IPS-20b (cell line): ENCODE results near the gene KCMF1.

Experiments used
- H3K27ac ChIP-seq: one replicate; pipeline ENCODE4 v1.5.1; 2013; ENCODE audit warnings: low read length
- H3K27me3 ChIP-seq: 2 replicates; pipeline ENCODE4 v1.6.1; 2013; ENCODE audit warnings: mild to moderate bottlenecking, low read length, inconsistent platforms; ENCODE audit not compliant: insufficient read depth
- H3K36me3 ChIP-seq: 2 replicates; pipeline ENCODE4 v1.6.1; 2013; ENCODE audit warnings: low read depth, mild to moderate bottlenecking, inconsistent platforms, low read length, moderate library complexity; ENCODE audit not compliant: insufficient read depth
- H3K4me1 ChIP-seq: 2 replicates; pipeline ENCODE4 v1.6.1; 2013; ENCODE audit warnings: mild to moderate bottlenecking, control low read depth, inconsistent platforms, low read length, moderate library complexity; ENCODE audit not compliant: insufficient read depth
- H3K4me3 ChIP-seq: 2 replicates; pipeline ENCODE4 v1.5.1; 2013; ENCODE audit warnings: mild to moderate bottlenecking, low read length, inconsistent platforms
- H3K9ac ChIP-seq: 2 replicates; pipeline ENCODE4 v1.6.1; 2013; ENCODE audit warnings: low read depth, mild to moderate bottlenecking, inconsistent platforms, low read length, moderate library complexity
- H3K9me3 ChIP-seq: 2 replicates; pipeline ENCODE4 v1.6.1; 2013; ENCODE audit warnings: mild to moderate bottlenecking, low read depth, low read length, inconsistent platforms; ENCODE audit not compliant: insufficient read depth

Gene KCMF1

DNA sequence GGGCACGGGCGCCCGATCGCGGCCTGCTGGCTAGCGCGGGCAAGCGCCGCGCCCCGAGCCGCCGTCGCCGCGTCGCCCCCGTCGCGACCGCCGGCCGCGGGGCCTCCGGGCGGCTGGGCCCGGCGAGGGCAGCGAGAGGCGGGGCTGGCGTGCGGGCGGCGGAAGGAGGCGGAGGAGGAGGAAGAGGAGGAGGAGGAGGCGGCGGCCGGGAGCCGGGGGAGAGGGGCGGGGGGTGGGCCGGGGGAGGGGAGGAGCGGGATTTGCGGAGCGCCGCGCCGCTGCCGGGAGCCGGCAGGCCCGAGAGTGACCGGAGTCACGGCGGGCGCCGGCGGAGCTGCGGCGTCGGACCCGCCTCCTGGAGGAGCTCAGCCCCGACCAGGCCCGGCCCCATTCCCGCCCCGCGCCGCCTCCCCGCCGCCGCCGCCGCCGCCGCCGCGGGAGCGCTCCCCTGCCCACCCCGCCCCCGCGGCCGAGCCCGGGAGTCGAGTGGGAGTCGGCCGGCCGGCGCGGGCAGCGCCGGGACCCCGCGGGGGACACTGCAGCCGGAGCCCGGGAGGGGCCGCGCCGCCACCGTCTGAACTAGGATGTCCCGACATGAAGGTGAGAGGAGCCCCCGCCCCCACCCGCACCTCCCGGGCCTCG, at the start of gene KCMF1:
TSS of gene KCMF1 (plus strand) at position 294 of the 642 bp plus-strand sequence. CDS start at position 585, 291 bp downstream.
- Histone ChIP-seq H3K4me3 (peak within 1 kb of the TSS; percentile 97), H3K9ac (peak within 1 kb of the TSS; percentile 97), H3K27ac (peak within 1 kb of the TSS; percentile 82), H3K36me3 (peaks cover 19% of the 10 kb centered on the region), H3K9me3 (no peaks in the 10 kb centered on the region), H3K4me1 (peaks cover 21% of the 10 kb centered on the region; the same call in 1 of the 2 replicates), H3K27me3 (no peaks in the 10 kb centered on the region)

DNA sequence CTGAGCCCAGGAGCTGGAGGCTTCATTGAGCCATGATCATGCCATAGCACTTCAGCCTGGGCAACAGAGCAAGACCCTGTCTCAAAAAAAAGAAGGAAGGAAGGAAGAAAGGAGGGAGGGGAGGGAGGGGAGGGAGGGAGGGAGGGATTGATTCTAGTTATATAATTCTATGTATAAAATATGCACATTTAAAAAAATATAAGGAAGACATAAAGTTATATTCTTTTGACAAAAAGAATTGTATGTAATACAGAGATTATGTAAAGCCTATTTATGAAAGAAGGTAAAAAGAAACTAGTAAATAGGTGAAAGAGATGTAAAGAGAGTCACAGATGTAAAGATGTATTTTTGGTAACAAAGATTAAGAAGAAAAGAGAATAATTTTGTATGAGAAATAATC, 48.0 kb upstream of the KCMF1 start:
- no peak overlapping the region for H3K27ac ChIP-seq
- no peak overlapping the region for H3K4me3 ChIP-seq
- H3K27me3 ChIP-seq: peaks cover 11% of the 10 kb centered on the region
- H3K36me3 ChIP-seq: no peaks in the 10 kb centered on the region
- H3K9ac ChIP-seq: no peak overlapping the region
- no peaks in the 10 kb centered on the region for H3K9me3 ChIP-seq
- H3K4me1 ChIP-seq: no peaks in the 10 kb centered on the region; the same call in 1 of the 2 replicates

DNA sequence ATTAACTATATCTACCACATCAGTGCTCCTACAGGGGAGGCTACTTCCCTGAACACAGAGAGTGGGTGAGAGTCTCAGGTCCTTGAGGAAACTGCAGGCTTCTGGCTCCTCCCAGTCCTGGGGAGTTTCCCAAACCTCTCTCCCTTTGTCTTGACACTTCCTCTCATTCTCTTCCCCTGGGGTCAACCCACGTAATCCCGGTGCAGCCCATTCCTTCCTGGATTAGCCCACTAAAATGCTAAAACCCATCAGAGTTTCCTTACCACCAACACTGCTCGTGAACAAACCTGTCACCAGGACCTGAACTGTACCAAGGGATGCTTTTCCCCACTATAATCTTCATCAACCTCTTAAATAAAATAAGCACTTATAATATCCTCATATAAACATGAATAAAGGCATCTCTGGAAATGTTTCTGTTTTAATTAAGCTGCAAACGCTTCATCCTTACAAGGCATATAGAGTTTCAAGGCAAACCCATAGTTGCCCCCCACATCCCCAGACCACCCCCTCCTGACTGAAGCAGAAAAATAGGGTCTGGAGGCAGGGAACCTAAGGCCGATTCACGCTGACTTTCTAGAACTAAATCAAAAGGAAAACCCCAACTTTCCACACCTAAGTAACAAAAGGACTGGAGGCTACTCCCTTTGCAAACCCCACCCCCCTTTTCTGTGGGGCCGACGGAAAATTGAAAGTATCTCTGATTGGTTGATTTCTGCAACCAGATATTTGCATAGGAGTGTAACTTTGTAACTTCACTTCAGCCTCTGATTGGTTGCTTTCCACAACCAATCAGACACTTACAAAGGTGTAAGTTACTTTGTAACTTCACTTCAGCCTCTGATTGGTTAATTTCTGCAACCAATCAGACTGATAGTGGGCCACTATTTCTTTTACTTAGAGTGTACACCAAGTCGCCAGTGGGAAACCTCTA, 46.5 kb upstream of the KCMF1 start:
- H3K27ac ChIP-seq: no peak overlapping the region

DNA sequence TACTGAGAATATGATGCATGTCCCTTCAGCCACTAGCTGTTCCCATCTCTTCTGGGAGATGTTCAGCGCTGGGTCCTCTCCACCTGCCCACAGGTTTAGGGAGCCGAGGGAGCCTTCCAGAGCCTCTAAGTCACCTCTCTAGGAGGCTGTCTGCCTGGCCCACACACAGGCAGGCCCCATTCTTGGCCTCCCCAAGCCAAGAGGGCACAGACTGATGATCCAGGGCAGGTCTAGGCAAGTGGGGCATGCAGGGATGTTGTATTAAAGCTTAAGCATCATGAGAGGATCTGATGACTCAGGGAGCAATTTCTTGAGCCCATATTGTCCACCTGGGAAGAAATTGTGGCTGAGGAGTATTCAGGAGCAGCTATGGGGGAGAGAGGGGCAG, 45.6 kb upstream of the KCMF1 start:
- Histone ChIP-seq H3K36me3 (no peaks in the 10 kb centered on the region), H3K9me3 (no peaks in the 10 kb centered on the region), H3K4me3 (no peak overlapping the region), H3K4me1 (no peaks in the 10 kb centered on the region; the same call in 1 of the 2 replicates), H3K27ac (no peak overlapping the region), H3K27me3 (peaks cover 11% of the 10 kb centered on the region), H3K9ac (no peak overlapping the region)

More for the DNA sequence above, 46.5 kb upstream of the KCMF1 start:
- H3K4me3 ChIP-seq: no peak overlapping the region
- H3K36me3 ChIP-seq: no peaks in the 10 kb centered on the region
- H3K9ac ChIP-seq: no peak overlapping the region
- H3K27me3 ChIP-seq: peaks cover 11% of the 10 kb centered on the region
- H3K9me3 ChIP-seq: no peaks in the 10 kb centered on the region
- no peaks in the 10 kb centered on the region; the same call in 1 of the 2 replicates for H3K4me1 ChIP-seq

DNA sequence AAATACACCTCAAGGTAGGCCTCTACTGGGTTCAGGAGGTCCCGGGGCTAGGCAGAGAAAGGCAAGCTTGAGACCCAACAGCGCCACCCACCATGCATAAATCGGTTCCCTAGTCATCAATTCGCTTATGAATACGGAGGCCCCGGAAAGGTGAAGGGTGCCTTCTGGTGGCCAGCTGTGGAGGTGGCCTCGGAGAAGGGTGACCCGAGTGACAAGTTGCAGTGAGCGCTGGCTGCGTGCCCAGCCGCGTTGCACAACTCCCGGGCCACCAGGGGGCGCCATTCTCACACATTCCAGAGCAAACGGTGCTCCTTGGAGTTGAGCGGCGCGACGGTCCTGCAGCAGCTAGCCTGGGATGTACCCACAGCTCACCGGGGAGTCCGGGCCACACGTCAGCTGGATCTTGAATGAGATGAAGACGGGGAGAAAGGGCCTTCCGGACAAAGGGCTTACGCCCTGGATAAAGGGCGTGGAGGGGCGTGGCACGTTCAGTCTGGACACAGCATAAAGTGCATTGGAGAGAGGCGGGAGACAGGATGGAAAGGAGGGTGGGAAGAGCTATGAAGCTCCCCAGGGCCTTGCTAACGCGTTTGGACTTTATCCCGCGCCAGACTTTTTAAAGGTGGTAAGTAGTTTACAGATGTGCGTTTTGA, 45.1 kb upstream of the KCMF1 start:
- no peaks in the 10 kb centered on the region for H3K9me3 ChIP-seq
- no peak overlapping the region for H3K27ac ChIP-seq
- peak overlapping the region; percentile 60 for H3K4me3 ChIP-seq
- no peaks in the 10 kb centered on the region; the same call in 1 of the 2 replicates for H3K4me1 ChIP-seq
- no peaks in the 10 kb centered on the region for H3K36me3 ChIP-seq
- H3K9ac ChIP-seq: no peak overlapping the region
- peaks cover 11% of the 10 kb centered on the region for H3K27me3 ChIP-seq

DNA sequence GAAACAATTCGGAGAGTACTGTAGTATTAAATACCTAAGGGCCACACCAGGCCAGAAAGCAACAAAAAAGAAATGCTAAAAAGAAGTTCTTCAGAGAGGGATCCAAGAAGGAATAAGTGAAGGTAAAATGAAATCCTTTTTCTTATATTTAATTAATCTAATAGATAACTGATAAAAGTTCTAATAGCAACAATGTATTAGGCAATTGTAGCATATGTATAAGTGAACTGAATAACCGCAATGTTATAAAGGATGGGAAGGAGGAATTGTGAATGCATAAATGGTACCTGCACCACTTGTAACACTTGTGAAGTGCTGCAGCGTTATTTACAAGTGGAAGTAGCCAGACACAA, 43.7 kb upstream of the KCMF1 start:
- H3K36me3 ChIP-seq: no peaks in the 10 kb centered on the region
- H3K4me1 ChIP-seq: no peaks in the 10 kb centered on the region; the same call in 1 of the 2 replicates
- H3K27me3 ChIP-seq: peaks cover 11% of the 10 kb centered on the region
- H3K9me3 ChIP-seq: no peaks in the 10 kb centered on the region
- no peak overlapping the region for H3K9ac ChIP-seq
- H3K27ac ChIP-seq: no peak overlapping the region
- H3K4me3 ChIP-seq: no peak overlapping the region; the same call in 1 of the 2 replicates

DNA sequence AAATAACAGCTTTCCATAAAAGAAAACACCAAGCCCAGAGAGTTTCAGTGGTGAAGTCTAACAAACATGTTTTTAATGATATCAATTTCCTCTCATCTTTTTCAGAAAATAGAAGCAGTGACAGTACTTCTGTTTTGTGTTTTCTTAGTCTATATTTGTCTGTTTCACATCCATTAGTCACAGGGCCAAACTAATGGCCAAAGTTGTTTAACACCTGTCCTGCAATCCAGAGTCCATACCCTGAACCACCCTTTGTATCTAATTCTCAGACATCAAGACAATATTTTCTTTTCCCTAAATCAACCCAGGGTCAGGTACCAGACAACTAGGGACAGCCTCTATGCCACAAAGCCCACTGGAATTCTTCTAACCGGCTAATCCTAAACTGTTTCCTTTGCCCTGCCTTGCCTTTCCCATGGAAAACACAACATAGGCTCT, 39.6 kb upstream of the KCMF1 start:
- Histone ChIP-seq H3K27ac (no peak overlapping the region), H3K36me3 (no peaks in the 10 kb centered on the region), H3K9me3 (no peaks in the 10 kb centered on the region), H3K4me3 (no peak overlapping the region), H3K4me1 (no peaks in the 10 kb centered on the region), H3K27me3 (peaks cover 5% of the 10 kb centered on the region), H3K9ac (no peak overlapping the region)

DNA sequence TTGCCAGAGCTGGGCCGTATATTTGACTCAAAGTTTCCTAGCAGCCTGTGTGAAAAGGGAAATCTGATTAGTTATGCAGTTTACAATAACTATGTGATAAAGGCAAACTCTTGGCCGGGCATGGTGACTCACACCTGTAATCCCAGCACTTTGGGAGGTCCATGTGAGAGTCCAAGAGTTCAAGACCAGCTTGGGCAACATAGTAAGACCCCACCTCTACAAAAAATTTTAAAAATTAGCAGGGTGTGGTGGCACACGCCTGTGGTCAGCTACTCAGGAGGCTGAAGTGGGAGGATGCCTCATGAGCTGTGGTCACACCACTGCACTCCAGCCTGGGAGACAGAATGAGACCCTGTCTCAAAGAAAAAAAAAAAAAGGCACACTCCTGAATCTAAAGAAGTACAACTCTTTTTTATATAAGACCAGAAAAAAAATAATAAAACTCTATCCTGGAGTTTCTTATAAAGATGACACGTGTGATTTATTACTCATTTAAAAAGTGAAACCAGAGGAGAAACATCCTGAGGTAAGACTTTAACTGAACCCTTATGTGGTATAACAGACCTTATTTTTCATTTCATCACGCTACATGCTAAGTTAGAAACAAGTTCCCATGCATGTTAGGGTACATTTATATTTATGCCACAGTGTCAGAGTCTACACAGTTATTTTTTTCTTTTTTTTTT, 32.6 kb upstream of the KCMF1 start:
- Histone ChIP-seq H3K27me3 (no peaks in the 10 kb centered on the region), H3K4me3 (no peak overlapping the region), H3K9me3 (no peaks in the 10 kb centered on the region), H3K27ac (no peak overlapping the region), H3K4me1 (peaks cover 15% of the 10 kb centered on the region; the same call in 1 of the 2 replicates), H3K9ac (no peak overlapping the region), H3K36me3 (no peaks in the 10 kb centered on the region)

DNA sequence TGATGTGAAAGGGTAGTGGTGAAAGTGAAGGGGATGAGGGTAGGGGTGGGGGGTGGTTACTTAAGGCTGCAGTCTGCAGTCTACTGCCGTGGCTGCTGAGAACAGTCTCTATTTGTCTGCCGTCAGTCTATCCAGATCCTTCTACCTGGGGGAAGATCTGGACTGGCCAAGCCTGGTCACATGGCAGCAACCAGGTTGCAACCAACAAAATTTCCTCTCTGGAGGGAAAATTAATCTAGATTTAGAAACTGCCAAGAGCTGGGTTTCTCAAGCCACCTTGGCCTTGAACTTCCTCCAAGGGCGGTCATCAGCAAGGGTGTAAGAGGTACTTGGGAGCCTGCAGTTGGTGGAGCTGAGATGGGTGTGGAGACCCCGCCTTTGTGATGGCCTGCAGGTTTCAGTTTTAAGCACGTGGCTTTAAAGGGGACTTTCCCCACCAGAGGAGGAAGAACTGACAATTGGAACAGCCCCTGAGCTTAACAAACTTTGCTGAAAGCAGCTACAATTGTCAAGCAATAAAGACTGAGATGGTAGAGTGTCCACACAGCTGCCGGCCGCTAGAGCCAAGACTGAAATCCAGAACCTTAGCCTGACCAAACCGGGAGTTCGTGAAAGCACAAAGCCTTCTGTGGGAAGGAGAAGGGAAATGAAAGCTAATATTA, 31.4 kb upstream of the KCMF1 start:
- Histone ChIP-seq H3K27ac (no peak overlapping the region), H3K9me3 (no peaks in the 10 kb centered on the region), H3K4me3 (peak overlapping the region; percentile 35; the same call in 1 of the 2 replicates), H3K27me3 (no peaks in the 10 kb centered on the region), H3K36me3 (no peaks in the 10 kb centered on the region), H3K4me1 (peaks cover 15% of the 10 kb centered on the region; the same call in 1 of the 2 replicates), H3K9ac (peak overlapping the region; percentile 56; the same call in 1 of the 2 replicates)

DNA sequence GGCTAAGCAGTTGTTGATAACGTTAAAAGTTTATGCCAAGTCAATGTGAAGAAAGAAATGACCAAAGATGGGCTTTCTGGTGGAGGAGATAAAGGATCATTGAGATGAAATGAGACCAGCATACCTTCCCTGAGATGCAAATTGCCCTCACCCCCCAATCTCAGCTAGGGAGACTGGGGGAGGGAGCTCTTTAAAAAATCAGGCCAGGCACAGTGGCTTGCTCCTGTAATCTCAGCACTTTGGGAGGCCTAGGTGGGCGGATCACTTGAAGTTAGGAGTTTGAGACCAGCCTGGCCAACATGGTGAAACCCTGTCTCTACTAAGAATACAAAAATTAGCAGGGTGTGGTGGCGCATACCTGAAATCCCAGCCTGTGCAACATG, 30.9 kb upstream of the KCMF1 start:
- H3K36me3 ChIP-seq: no peaks in the 10 kb centered on the region
- peak overlapping the region; percentile 35; the same call in 1 of the 2 replicates for H3K4me3 ChIP-seq
- H3K27ac ChIP-seq: no peak overlapping the region
- no peaks in the 10 kb centered on the region for H3K27me3 ChIP-seq
- H3K4me1 ChIP-seq: peaks cover 15% of the 10 kb centered on the region; the same call in 1 of the 2 replicates
- H3K9ac ChIP-seq: peak overlapping the region; percentile 56; the same call in 1 of the 2 replicates
- H3K9me3 ChIP-seq: no peaks in the 10 kb centered on the region
